MV-4-11 (cell line): ENCODE data around the gene TCF7L2.
A peak's percentile ranks its signal among the peaks of the same experiment; 100 is the strongest.

Experiments used
- DNase-seq: peaks from one replicate; lab custom pipeline; 2025; lab: John Stamatoyannopoulos, UW

Gene TCF7L2

GRCh38 chr10:112948196-112948595, 1.9 kb upstream of the TCF7L2 start:
- DNase-seq = no peak

GRCh38 chr10:112949143-112949823, 764 bp upstream of the TCF7L2 start:
- no peak for DNase-seq

GRCh38 chr10:112950714-112951358, 789 bp downstream of the TCF7L2 start:
- peak; percentile 4 for DNase-seq

DNA sequence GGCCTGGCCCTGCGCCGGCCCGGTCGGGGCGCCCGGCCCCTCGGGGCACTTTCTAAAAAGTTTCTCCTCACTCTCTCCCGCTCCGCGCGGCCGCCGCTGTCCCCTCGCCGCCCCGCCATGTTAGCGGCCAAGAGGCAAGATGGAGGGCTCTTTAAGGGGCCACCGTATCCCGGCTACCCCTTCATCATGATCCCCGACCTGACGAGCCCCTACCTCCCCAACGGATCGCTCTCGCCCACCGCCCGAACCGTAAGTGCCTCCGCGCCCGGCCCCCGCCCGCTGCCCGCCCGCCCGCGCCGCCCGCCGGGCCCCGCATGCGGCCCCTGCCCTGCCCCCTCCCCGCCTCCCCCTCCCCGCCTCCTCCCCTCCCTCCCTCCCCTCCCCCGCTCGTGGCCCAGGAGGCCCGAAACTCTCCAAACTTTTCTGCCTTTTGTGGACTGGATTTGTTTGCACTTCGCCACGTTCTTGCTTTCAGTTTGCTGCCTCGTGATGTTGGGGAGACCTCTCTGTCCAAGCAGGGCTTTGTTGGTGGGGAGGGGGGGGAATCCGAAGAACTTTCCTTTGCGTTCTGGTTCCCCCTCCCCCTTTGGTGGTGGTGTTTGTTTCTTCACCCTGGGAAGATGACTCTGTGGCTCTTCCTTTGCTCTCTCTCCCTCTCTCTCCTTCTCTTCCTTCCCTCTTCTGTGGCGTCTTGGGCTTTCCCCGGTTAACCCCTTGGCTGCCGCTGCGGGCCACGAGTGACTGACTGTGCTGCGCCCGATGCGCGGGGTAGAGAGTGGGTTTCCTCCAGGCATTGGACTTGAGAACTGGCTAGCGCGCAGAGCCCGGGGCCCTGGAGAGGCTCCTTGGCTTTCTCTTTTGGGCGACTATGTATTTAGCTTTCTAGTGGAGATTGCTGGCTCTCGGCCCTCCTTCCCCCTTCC, 1.6 kb downstream of the TCF7L2 start:
- peak; percentile 71 for DNase-seq

DNA sequence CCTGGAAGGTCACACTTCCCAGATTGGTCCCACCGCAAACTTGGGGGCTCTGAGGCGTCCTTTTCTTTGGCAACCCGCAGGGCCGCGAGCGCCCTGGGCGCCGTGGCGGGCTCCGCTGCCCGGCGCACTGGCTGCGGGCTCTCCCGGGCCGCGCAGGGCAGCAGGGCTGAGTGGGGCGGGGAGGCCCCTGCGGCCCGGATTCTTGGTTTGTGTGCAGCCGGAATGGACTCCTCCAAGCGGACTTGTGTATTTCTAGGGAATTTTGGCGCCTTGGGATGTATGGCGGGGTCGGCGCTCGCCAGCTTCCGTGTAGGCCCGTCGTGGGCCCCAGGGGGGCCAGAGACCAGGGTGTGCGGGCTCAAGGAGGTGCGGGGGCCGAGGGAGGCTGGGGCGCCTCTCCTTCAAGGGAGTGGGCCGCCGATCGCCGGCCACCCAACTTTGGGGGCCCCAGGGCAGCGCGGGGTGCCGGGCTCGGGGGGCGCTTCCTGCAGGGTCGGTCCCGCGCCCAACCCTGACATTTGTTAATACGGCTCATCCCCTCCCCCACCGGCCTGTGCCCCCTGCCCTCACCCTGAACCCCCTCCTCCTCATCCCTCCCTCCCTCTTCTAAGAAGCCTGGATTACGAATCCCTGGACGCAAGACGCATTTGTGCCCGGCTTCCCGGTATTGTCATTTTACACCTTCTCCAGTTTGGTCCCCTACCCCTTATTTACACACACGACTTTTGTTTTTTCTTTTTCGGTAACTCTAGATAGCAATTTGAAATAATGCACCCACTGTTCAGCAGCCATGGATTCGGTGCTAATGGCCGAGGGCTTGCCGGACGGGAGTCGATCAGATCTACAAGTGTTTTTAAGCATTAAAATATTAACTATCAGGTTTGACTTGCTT, 2.5 kb downstream of the TCF7L2 start:
- no peak for DNase-seq

- DNase-seq = no peak
Measured at GRCh38 chr10:112953174-112954159, 3.4 kb downstream of the TCF7L2 start.

DNA sequence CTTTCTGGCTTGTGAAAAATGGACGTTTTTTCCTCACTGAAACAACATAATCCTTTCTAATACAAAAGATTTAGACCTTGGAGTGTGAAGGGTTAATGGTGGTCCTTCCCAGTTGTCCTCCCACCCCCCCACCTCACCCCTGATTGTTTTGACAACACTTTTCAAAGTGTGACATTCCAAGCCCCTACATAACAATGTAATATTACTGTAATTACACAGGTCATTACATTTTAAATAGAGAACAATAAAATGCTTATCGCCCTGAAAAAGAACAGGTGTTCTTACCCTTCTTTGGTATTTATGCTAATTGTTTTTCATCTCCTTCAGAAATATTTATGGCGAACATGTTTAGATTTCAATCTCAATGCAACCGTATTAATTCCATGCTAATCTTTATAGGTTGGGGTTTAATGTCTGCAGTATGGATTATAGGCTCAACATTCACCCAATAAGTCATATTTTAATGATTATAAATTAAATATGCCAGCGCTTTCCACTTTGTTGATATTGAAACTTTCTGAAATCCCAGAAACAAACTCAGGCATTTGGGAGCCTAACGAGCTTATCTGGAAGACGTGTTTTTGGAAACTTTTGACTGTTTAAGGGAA, 5.0 kb downstream of the TCF7L2 start:
- DNase-seq = no peak

GRCh38 chr10:112955582-112956421, 5.8 kb downstream of the TCF7L2 start:
- DNase-seq = no peak

DNA sequence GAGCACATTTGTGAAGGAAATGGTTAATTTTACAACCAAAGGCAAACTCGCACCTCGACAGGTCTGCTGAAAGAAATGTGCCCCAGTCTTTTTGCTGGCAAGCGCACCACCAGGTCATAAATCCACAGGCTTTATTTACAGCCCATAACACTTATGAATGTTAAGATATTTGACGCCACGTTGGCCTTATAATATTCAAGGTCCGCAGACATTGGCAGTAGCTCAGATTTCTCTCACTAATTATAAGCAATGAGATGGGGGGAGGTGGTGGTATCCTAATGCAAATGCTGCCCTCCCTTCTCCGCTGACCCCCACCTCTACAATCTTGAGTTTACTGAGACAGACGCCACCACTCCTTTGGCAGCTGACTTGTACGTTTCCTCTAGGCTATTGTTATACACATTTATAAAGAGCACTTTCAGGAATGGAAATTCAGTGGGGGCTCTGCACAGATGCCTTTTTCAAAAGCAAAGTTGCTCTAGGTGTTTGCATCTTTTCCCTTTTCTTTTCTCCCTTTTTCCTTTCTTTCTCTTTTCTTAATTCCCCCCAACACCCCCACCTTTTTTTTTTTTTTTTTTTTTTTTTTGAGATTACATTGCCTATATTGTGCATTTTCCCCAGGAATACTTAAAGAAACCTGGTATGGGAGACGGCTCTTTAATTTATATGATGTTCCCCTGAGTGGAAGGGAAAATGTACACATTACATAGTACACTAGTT, 6.7 kb downstream of the TCF7L2 start:
- no peak for DNase-seq

DNA sequence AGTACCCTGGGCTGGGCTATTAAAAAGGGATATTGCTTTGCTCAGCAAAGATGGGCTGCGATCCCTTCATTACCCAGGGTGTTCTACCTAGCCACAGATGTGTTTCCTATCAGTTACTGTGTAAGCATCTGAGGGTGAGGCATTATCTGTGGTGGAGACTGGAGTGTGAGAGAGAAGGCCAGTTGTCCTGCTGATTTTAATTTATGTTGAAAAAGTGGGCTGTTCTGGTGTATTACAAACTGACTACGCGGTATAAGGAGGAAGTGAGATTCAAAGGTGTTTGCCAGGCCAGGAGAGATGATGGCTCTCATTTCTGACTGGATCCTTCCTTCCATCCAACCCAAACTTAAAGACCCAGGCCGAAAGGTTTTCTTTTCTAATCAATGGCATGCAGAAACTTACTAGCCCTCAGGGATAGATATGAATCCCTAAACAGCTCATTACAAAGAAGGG, 7.6 kb downstream of the TCF7L2 start:
- no peak for DNase-seq

DNA sequence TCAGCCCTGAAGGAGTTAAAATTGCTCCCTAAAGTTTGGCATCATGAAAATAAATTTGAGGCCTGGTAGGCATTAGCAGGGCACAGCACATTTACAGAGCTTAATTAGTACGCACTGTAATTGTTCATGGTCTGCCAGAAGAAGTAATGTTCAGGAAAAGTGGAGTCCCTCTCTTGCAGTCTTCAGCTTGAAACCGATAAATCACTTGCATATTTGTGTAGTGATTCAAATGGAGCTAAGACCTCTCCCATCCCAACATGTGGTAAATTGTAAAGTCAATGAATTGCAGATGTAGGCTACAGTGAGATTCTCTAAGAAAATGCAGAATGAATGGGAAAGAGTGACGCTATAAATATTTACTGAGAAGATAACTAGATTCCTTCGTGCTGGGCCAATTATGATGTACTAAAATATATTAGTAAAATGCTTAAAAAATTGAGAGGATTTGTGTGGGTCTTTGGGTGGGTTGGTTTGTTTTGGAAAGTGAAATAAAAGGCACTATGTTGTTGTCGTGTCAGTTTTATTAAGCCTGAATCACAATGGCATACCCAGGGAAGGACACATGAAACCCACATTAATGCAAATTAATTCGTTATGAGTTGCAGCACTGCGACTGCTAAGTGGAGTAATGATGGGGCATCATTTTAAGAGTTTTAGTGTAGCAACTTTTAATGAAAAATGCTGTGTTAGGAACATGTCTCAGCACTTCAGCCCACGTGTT, 8.4 kb downstream of the TCF7L2 start:
- no peak for DNase-seq

GRCh38 chr10:112959207-112959838, 9.3 kb downstream of the TCF7L2 start:
- no peak for DNase-seq

DNA sequence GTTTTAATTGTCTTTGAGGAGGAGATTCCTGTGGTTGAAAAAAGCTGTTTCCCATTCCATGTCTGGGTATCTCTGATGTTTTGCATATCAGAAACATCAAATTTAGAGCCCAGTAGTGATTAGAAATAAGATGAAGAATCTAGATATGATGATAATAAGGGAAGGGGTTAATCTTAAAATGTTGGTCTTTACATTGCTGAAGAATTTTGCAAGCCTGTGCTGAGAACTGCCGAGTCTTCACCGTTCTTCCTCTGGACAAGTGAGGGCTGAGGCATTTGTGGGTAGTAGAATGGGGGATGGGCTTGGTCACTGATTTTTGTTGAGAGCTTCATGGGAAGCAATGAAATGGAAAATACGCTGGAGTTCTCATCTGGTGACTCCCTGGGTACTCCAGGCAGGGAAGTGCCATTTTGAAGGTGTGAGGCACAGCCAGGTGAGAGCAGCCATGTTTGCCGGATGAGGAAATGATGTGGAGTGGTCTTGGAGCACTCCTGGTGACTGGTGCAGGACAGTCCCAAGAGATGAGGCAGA, 10.2 kb downstream of the TCF7L2 start:
- DNase-seq = no peak

DNA sequence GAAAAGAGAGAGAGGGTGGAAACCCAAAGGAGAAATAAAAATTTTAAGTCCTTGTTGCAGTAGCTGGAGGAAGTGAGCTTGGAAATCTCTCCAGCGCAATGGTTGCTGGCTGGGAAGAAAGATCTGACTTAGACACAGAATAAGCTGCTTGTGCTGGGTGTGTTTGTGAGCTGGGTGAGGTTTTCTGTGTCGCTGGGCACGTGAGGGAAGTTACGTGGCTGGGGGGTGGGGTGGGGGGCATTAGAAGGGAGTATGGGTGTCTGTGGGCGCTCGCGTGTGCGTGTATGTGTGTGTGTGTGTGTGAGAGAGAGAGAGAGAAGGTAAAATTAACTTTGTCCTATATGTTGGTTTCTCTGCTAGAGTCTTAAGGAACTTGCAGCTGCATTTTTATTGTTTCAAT, 11.6 kb downstream of the TCF7L2 start:
- DNase-seq = no peak

DNA sequence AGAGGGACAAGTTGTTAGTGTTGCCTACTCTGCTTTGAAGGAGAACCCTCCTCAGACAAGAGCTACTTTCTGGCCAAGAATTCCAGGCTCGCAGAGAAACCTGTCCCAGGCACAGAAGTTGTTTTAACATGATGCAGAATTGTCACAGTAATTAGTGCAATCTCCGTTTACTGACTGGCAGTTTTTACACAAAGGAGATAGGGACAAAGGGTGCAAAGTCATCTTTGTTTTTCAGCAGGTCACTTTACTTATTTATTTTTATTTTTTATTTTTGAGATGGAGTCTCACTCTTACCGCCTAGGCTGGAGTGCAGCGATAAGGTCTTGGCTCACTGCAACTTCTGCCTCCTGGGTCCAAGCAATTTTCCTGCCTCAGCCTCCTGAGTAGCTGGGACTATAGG, 12.3 kb downstream of the TCF7L2 start:
- no peak for DNase-seq

DNA sequence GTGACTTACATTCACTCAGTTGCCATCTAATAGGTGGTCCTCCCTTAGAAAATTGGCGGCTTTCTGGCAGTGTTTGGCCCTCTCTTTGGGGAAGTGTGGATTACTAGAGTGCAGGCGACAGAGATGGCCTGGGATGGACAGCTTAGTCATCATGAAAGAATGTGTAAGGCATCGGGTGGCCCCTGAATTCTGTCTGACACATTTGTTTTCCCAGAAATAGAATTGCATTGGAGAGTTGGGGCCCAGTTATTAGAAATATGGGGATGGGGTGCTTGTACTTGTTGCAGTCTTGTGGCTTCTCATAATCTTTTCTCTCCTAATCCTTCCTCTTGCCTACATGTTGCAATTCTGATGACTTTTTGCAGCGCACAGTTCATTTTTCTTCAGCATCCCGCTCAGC, 13.8 kb downstream of the TCF7L2 start:
- peak; percentile 67 for DNase-seq

- DNase-seq = no peak
Measured at GRCh38 chr10:112964482-112964881, 14.4 kb downstream of the TCF7L2 start.
